A549 (cell line): ENCODE data around the gene SLC6A12. TPM values are rescaled to one million over a fixed set of nuclear protein-coding genes. Genes with fewer than 3 reads are reported as not detected.

Experiments
- ATAC-seq, 2 experiments: fragments of 200-7000 bp in 1 of 2; fragments of >200 bp in 1 of 2; cut with Nextera tagmentation in 1 of 2; cut with Tn5 transposase in 1 of 2; 3 replicates each; pipeline versions ENCODE4 v1.8.0 to v1.9.1; 2018 to 2020; ENCODE audit warnings: mild to moderate bottlenecking in 1 of 2, moderate library complexity in 1 of 2
- CTCF ChIA-PET: fragments of 300-600 bp; sonication (Branson Sonifier 250); formaldehyde crosslinking; extraction: SDS; loops from one replicate; lab custom pipeline; 2021; ENCODE audit warnings: antibody characterized with exemption, inconsistent platforms; lab: Yijun Ruan, JAX
- POLR2A ChIA-PET: fragments of 350-600 bp; formaldehyde crosslinking; extraction: SDS; loops from one replicate; lab custom pipeline; 2021; ENCODE audit warnings: antibody characterized with exemption, inconsistent platforms; lab: Yijun Ruan, JAX
- DNase-seq, 2 experiments: peaks; one replicate each; pipeline versions ENCODE4 v3.0.0 to v3.0.0-alpha.2; 2011 to 2016; ENCODE audit warnings: low read depth in 1 of 2, low spot score in 1 of 2
- FAIRE-seq: peaks from 2 replicates; lab custom pipeline; 2011; peaks lifted over from hg19 to GRCh38; lab: Jason Lieb, UNC
- H3K27ac ChIP-seq, 2 experiments: fragments of >200 bp; sonication (Bioruptor Twin); formaldehyde crosslinking; 3 replicates each; pipeline ENCODE4 v1.5.1; 2016 to 2017
- H3K4me1 ChIP-seq: fragments of >200 bp; sonication (Bioruptor Twin); formaldehyde crosslinking; 3 replicates; pipeline ENCODE4 v1.6.1; 2016
- H3K4me2 ChIP-seq: fragments of >200 bp; sonication (Bioruptor Twin); formaldehyde crosslinking; 3 replicates; pipeline ENCODE4 v1.6.1; 2016
- H3K4me3 ChIP-seq: fragments of >200 bp; sonication (Bioruptor Twin); formaldehyde crosslinking; 3 replicates; pipeline ENCODE4 v1.5.1; 2016
- H3K9me3 ChIP-seq: fragments of >200 bp; sonication (Bioruptor Twin); formaldehyde crosslinking; 3 replicates; pipeline ENCODE4 v1.6.1; 2016
- BHLHE40 ChIP-seq: IDR thresholded peaks from 2 replicates; pipeline ENCODE4 v1.6.1; 2012; ENCODE audit warnings: low read depth, low read length, inconsistent platforms
- CBX8 ChIP-seq: fragments of 200-600 bp; sonication (generic); IDR thresholded peaks from 2 replicates; pipeline ENCODE4 v1.6.1; 2016
- CHD4 ChIP-seq: fragments of 200-600 bp; sonication (generic); IDR thresholded peaks from 2 replicates; pipeline ENCODE4 v1.6.1; 2016; ENCODE audit warnings: antibody characterized with exemption, mild to moderate bottlenecking, borderline replicate concordance
- EHF ChIP-seq: fragments of 250-450 bp; sonication (Bioruptor Pico); IDR thresholded peaks from 2 replicates; pipeline ENCODE4 v1.5.0; 2020; ENCODE audit warnings: mild to moderate bottlenecking
- EP300 ChIP-seq, 2 experiments: fragments of >200 bp; sonication (Bioruptor Twin); formaldehyde crosslinking; IDR thresholded peaks; 2 replicates in 1 of 2; 3 replicates in 1 of 2; pipeline ENCODE4 v1.6.1; 2016 to 2017
- HEYL ChIP-seq: fragments of 250-450 bp; sonication (Bioruptor Pico); IDR thresholded peaks from 2 replicates; pipeline ENCODE4 v1.8.0; 2021; ENCODE audit warnings: mild to moderate bottlenecking, moderate library complexity
- HOXB13 ChIP-seq: fragments of 250-450 bp; sonication (Bioruptor Pico); IDR thresholded peaks from 2 replicates; pipeline ENCODE4 v1.5.0; 2020; ENCODE audit warnings: low read depth, mild to moderate bottlenecking, moderate library complexity
- JUNB ChIP-seq: fragments of >200 bp; sonication (Bioruptor Twin); formaldehyde crosslinking; IDR thresholded peaks from 2 replicates; pipeline ENCODE4 v1.6.1; 2016
- KDM5A ChIP-seq: fragments of 200-600 bp; sonication (generic); IDR thresholded peaks from 2 replicates; pipeline ENCODE4 v1.6.1; 2016; ENCODE audit warnings: antibody characterized with exemption, mild to moderate bottlenecking
- MAFK ChIP-seq: fragments of 450-650 bp; IDR thresholded peaks from 2 replicates; pipeline ENCODE4 v1.6.1; 2014; ENCODE audit not compliant: partially characterized antibody
- RARB ChIP-seq: fragments of 250-450 bp; sonication (Bioruptor Pico); IDR thresholded peaks from 2 replicates; pipeline ENCODE4 v1.8.0; 2021; ENCODE audit warnings: mild to moderate bottlenecking, moderate library complexity
- RCOR1 ChIP-seq: fragments of 150-350 bp; IDR thresholded peaks from 2 replicates; pipeline ENCODE4 v1.6.1; 2014; ENCODE audit warnings: antibody characterized with exemption, low read length, low read depth
- RFX5 ChIP-seq: fragments of 450-650 bp; IDR thresholded peaks from 2 replicates; pipeline ENCODE4 v1.7.1; 2014; ENCODE audit warnings: antibody characterized with exemption, mild to moderate bottlenecking, moderate library complexity
- RNF2 ChIP-seq: fragments of 200-600 bp; sonication (generic); IDR thresholded peaks from 2 replicates; pipeline ENCODE4 v1.6.1; 2016; ENCODE audit warnings: low read depth, mild to moderate bottlenecking, antibody characterized with exemption, moderate library complexity, borderline replicate concordance
- SMC3 ChIP-seq: fragments of >200 bp; sonication (Bioruptor Twin); formaldehyde crosslinking; IDR thresholded peaks from 3 replicates; pipeline ENCODE4 v1.6.1; 2018; ENCODE audit warnings: inconsistent platforms
- ZFP36 ChIP-seq: fragments of 450-650 bp; IDR thresholded peaks from 2 replicates; pipeline ENCODE4 v1.6.1; 2014; ENCODE audit warnings: borderline replicate concordance; ENCODE audit not compliant: partially characterized antibody
- WGBS: methylation state at CpG from one replicate; pipeline ENCODE4 v1.1.6; 2017; ENCODE audit errors: missing lambda C conversion rate; 5-methylcytosine and 5-hydroxymethylcytosine counted together
- polyA plus RNA-seq, 4 experiments: library from polyadenylated mRNA; depleted of rRNA in 3 of 4; stranded (reverse); fragments of >200 nt; fragmentation: RNase III in 1 of 4; extraction: RNeasy Plus Mini Kit Qiagen cat#74134 plus additional on column Dnase treatment in 1 of 4; gene quantifications; 2 replicates in 3 of 4; 3 replicates in 1 of 4; pipeline ENCODE4 v1.2.3, GENCODE V29; 2011 to 2017
- TF ChIP-seq, protein P1 (sequence below): fragments of 250-450 bp; sonication (Bioruptor Pico); IDR thresholded peaks from 2 replicates; pipeline ENCODE4 v1.5.0; 2020; ENCODE audit warnings: low read depth, mild to moderate bottlenecking, moderate library complexity
- TF ChIP-seq, protein P2 (sequence below): fragments of 450-650 bp; IDR thresholded peaks from 2 replicates; pipeline ENCODE4 v1.6.1; 2014; ENCODE audit warnings: antibody characterized with exemption
- TF ChIP-seq, protein P3 (sequence below): IDR thresholded peaks from 2 replicates; pipeline ENCODE4 v1.6.1; 2012; ENCODE audit warnings: low read depth, borderline replicate concordance
- TF ChIP-seq, protein P4 (sequence below): IDR thresholded peaks from 2 replicates; pipeline ENCODE4 v1.6.1; 2012
- TF ChIP-seq, protein P5 (sequence below): IDR thresholded peaks from 2 replicates; pipeline ENCODE4 v1.6.1; 2012

SLC6A12 gene
- polyA plus RNA-seq, 2 of the 4 experiments (the other 2 are of a cell fraction): 0.78 to 4.4 TPM

DNA sequence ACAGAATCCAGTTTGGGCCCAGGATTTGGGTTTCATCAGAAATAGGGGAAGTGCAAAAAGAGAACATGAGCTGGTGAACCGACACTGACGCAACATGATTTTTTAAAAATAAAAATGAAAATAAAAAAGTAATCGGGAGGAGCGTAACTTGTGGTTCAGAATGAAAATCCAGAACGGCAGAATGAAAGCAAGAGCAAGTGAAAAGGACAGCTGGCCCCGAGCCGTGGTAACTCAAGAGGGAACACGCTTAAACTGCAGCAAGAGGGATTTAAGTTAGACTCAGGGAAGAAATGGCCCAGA lies 1.6 kb downstream of the SLC6A12 start:
- Histone ChIP-seq H3K4me3 (no peak overlapping the region), H3K27ac (0 out of 6 replicates have a peak overlapping the region, but pooled peaks of 1 of the 2 experiments have one; percentile 8), H3K4me2 (no peak overlapping the region), H3K4me1 (peaks cover 18% of the 10 kb centered on the region), H3K9me3 (no peaks in the 10 kb centered on the region)
- ChIA-PET CTCF (interaction anchor here (0.7 to 1.9 kb wide), 5 partner anchors 9 to 23 kb away, joined by 3 to 9 read pairs (median 7); no protein-coding TSS in a partner anchor), POLR2A (no interaction called here)
- DNase-seq (no peak), FAIRE-seq (no peak), ATAC-seq (no peak)
- 84% methylated on average over 8 of the region's 8 CpGs for WGBS
- no peak for TF ChIP-seq EHF (CRISPR knock-in tag)
- TF ChIP-seq HEYL (CRISPR knock-in tag): no peak
- no peak for TF ChIP-seq JUNB
- TF ChIP-seq, protein P1, sequence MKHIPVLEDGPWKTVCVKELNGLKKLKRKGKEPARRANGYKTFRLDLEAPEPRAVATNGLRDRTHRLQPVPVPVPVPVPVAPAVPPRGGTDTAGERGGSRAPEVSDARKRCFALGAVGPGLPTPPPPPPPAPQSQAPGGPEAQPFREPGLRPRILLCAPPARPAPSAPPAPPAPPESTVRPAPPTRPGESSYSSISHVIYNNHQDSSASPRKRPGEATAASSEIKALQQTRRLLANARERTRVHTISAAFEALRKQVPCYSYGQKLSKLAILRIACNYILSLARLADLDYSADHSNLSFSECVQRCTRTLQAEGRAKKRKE: no peak
- no peak for TF ChIP-seq KDM5A
- TF ChIP-seq, protein P2, sequence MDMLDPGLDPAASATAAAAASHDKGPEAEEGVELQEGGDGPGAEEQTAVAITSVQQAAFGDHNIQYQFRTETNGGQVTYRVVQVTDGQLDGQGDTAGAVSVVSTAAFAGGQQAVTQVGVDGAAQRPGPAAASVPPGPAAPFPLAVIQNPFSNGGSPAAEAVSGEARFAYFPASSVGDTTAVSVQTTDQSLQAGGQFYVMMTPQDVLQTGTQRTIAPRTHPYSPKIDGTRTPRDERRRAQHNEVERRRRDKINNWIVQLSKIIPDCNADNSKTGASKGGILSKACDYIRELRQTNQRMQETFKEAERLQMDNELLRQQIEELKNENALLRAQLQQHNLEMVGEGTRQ: no peak
- TF ChIP-seq EP300 (IDR thresholded peaks at IDR 0.05): no peak
- TF ChIP-seq MAFK: no peak
- TF ChIP-seq, protein P3, sequence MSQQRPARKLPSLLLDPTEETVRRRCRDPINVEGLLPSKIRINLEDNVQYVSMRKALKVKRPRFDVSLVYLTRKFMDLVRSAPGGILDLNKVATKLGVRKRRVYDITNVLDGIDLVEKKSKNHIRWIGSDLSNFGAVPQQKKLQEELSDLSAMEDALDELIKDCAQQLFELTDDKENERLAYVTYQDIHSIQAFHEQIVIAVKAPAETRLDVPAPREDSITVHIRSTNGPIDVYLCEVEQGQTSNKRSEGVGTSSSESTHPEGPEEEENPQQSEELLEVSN: no peak
- TF ChIP-seq RFX5: no peak
- TF ChIP-seq HOXB13: no peak
- TF ChIP-seq RARB (CRISPR knock-in tag): no peak
- TF ChIP-seq ZFP36: no peak

DNA sequence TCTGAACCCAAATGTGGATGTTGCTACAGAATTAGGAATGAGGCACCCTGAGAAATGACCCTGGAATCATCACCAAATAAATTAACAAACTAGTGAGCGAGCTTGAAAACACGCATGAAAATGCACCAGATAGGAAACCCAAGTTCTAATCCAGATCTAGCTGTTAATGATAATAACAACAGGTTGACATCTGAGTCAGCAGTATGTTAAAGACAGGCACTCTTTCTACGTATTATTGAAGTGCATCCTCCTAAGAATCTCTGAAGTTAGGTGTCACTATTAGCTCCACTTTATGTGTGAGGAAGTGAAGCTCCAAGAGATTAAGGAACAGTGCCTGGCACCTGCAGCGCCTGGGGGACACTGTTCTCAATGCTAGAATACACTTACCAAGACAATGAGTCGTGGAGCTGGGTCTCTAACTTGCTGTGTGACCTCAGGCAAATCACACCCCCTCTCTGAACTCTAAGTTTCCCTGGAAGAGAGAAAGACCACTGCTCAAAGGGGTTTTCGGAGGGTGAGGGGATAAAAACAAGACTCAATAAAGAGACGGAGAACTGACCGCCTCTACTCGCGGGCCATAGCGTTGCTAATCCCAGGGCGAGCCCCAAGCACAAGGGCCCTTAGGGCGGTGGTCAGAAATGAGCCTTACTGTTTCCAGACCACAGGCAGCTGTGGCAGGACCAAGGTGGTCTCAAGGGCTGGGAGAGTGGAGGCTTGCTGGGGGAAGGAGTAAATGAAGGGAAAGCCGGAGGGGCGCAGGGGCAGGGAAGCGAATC lies 2.1 kb downstream of the SLC6A12 start:
- peaks cover 18% of the 10 kb centered on the region for H3K4me1 ChIP-seq
- POLR2A ChIA-PET: no interaction called here
- CTCF ChIA-PET: interaction anchor here (0.7 to 1.9 kb wide), 4 partner anchors 8 to 22 kb away, joined by 3 to 9 read pairs (median 6); no protein-coding TSS in a partner anchor

DNA sequence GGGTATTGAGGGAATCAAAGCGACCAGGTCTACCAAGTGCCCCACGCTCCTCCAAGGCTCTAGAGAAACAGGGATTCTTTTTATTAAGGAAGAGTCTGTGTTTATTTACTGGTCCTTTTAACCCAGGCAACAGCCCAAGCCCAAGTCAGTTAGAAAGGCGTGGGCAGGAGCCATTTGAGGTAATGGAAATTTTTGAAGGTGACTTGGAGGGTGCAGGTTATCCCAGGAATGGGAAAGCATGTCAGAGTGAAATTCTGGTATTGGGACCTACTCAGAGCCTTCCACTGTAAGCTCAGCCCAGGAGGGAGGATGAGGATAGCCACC lies 2.9 kb downstream of the SLC6A12 start:
- Histone ChIP-seq H3K4me2 (no peak overlapping the region), H3K4me3 (no peak overlapping the region), H3K9me3 (no peaks in the 10 kb centered on the region), H3K27ac (no peak overlapping the region), H3K4me1 (peaks cover 18% of the 10 kb centered on the region)
- ChIA-PET POLR2A (no interaction called here), CTCF (no interaction called here)
- DNase-seq (no peak), ATAC-seq (no peak), FAIRE-seq (no peak)
- TF ChIP-seq, protein P4, sequence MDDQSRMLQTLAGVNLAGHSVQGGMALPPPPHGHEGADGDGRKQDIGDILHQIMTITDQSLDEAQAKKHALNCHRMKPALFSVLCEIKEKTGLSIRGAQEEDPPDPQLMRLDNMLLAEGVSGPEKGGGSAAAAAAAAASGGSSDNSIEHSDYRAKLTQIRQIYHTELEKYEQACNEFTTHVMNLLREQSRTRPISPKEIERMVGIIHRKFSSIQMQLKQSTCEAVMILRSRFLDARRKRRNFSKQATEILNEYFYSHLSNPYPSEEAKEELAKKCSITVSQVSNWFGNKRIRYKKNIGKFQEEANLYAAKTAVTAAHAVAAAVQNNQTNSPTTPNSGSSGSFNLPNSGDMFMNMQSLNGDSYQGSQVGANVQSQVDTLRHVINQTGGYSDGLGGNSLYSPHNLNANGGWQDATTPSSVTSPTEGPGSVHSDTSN: no peak
- TF ChIP-seq RNF2 (no peak), CHD4 (no peak), EHF (CRISPR knock-in tag) (no peak), CBX8 (no peak), RCOR1 (no peak), BHLHE40 (no peak)
- TF ChIP-seq, protein P5, sequence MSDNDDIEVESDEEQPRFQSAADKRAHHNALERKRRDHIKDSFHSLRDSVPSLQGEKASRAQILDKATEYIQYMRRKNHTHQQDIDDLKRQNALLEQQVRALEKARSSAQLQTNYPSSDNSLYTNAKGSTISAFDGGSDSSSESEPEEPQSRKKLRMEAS: no peak
- TF ChIP-seq, protein P1: no peak
- TF ChIP-seq, protein P3: no peak
- 63% methylated on average over 3 of the region's 3 CpGs for WGBS

More for the DNA sequence above, 2.1 kb downstream of the SLC6A12 start:
- Histone ChIP-seq H3K9me3 (no peaks in the 10 kb centered on the region), H3K4me3 (no peak overlapping the region), H3K4me2 (no peak overlapping the region), H3K27ac (no peak overlapping the region)
- WGBS: 87% methylated on average over 16 of the region's 16 CpGs
- FAIRE-seq (no peak), ATAC-seq (no peak), DNase-seq (no peak)
- peak; percentile 56 for TF ChIP-seq MAFK
- no peak for TF ChIP-seq SMC3
